ENCODE measurements around the gene ADRB2. TPM values are rescaled to one million over a fixed set of nuclear protein-coding genes. Genes with fewer than 3 reads are reported as not detected.
A peak's percentile ranks its signal among the peaks of the same experiment; 100 is the strongest.

The ADRB2 gene
- total and polyA plus RNA-seq, 10 of the 15 experiments (the other 5 are each of a cell fraction or from before 2014, with no cell fraction given) = 0.03 to 0.34 (median 0.18) TPM; not detected in 1

DNA sequence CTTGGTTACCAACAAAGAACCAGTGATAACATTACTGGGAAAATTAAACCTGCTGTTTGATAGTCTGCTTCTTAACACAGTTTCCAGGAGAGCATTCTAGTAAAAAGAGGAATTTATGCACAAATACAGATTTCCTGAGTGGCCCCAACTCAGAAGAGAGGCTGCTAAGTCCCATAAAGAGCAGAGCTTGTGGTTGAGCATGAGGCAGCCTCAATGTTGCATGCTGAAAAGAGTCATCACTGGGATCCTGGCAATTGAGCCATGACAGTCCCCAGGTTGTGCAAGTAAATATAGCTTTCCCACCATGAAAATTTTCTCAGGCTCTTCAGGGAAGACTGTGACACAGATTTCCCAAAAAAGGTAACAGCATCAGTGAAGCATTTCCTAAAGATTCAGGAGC, 47.5 kb upstream of the ADRB2 start:
- ChIA-PET CTCF (interaction anchor here (0.6 kb wide), 1 partner anchor 123 kb away, joined by 3 read pairs; no protein-coding TSS in a partner anchor), SMC1A (ENCODE audit: uncharacterized antibody, unreplicated experiment) (interaction anchor here (2.5 kb wide), 1 partner anchor 10 kb away, joined by 7 read pairs; no protein-coding TSS in a partner anchor)

DNA sequence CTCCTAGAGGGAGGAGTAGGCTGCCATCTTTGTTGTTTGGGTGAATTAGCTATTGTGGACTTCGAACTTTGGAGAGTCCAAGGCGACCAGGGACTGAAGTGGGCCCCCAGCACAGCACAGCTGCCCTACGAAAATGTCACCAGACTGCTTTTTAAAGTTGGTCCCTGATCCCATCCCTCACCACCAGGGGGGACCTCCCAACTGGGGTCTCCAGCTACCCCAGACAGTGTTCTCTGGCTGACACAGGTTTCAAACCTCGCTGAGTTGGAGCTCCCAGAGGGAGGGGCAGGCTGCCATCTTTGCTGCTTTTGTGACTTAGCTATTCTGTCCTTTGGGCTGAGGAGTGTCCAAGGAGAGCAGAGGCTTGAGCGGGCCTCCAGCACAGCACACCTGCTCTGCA, 45.7 kb upstream of the ADRB2 start:
- no peak for TF ChIP-seq STAT3 (IDR thresholded peaks at IDR 0.05; ENCODE audit: low read depth, low read length)
- TF ChIP-seq, protein P1, sequence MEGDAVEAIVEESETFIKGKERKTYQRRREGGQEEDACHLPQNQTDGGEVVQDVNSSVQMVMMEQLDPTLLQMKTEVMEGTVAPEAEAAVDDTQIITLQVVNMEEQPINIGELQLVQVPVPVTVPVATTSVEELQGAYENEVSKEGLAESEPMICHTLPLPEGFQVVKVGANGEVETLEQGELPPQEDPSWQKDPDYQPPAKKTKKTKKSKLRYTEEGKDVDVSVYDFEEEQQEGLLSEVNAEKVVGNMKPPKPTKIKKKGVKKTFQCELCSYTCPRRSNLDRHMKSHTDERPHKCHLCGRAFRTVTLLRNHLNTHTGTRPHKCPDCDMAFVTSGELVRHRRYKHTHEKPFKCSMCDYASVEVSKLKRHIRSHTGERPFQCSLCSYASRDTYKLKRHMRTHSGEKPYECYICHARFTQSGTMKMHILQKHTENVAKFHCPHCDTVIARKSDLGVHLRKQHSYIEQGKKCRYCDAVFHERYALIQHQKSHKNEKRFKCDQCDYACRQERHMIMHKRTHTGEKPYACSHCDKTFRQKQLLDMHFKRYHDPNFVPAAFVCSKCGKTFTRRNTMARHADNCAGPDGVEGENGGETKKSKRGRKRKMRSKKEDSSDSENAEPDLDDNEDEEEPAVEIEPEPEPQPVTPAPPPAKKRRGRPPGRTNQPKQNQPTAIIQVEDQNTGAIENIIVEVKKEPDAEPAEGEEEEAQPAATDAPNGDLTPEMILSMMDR (IDR thresholded peaks at IDR 0.05 in 2 of 3, conservative IDR thresholded peaks at IDR 0.05 in 1 of 3; ENCODE audit: control insufficient read depth in 2 of 3, extremely low read depth in 1 of 3, insufficient read depth in 1 of 3, low read depth in 3 of 3, low read length in 3 of 3) = 0 out of 6 replicates have a peak, but pooled peaks of 1 of the 3 experiments have one; percentile 0
- RAD21 ChIA-PET (ENCODE audit: unreplicated experiment) = no interaction called here
- Histone ChIP-seq H3K4me3 (no peak overlapping the region), H3K4me2 (ENCODE audit: control insufficient read depth, insufficient read depth) (no peak overlapping the region), H4K20me1 (ENCODE audit: control insufficient read depth, insufficient read depth) (no peaks in the 10 kb centered on the region), H3K4me1 (ENCODE audit: control insufficient read depth, insufficient read depth, low read length) (no peaks in the 10 kb centered on the region), H3K27ac (ENCODE audit: control insufficient read depth, insufficient read depth) (no peak overlapping the region), H2AFZ (ENCODE audit: control insufficient read depth, low read depth, low read length) (no peak overlapping the region), H3K27me3 (replicated peaks in 1 of 2; ENCODE audit: control insufficient read depth in 2 of 2, insufficient read depth in 2 of 2, low read length in 1 of 2) (peaks cover 0 to 2% of the 10 kb centered on the region in 2 experiments; a peak in 2 of 4 replicates), H3K9me3 (replicated peaks; ENCODE audit: control insufficient read depth, insufficient read depth, low read length) (no peaks in the 10 kb centered on the region), H3K79me2 (ENCODE audit: control insufficient read depth, insufficient read depth, low read length) (no peaks in the 10 kb centered on the region), H3K9ac (ENCODE audit: control insufficient read depth, insufficient read depth, low read length) (no peak overlapping the region), H3K36me3 (ENCODE audit: control insufficient read depth in 2 of 2, insufficient read depth in 2 of 2, low read length in 1 of 2) (no peaks in the 10 kb centered on the region)
- CTCF ChIA-PET = interaction anchor here (0.6 to 1.1 kb wide), 7 partner anchors 8 to 1064 kb away, joined by 3 read pairs; no protein-coding TSS in a partner anchor
- SMC1A ChIA-PET (ENCODE audit: uncharacterized antibody, unreplicated experiment) = interaction anchor here (0.7 to 2.5 kb wide), 3 partner anchors 8 to 41 kb away, joined by 3 to 7 read pairs (median 3); no protein-coding TSS in a partner anchor
- FAIRE-seq (no peak), ATAC-seq (no peak), DNase-seq (ENCODE audit: low read depth, low spot score) (no peak)
- 24% methylated on average over 5 of the region's 5 CpGs for WGBS (ENCODE audit: insufficient coverage, insufficient replicate concordance, low lambda C conversion rate, missing lambda C conversion rate)
- POLR2A ChIA-PET = no interaction called here
- BruUV-seq (replicated peaks) = no TSS peak
- intact Hi-C loops (cut with micrococcal nuclease; ENCODE audit: unreplicated experiment) = no loop called here
- in situ Hi-C loops (cut with MboI) = no loop called here

More for the DNA sequence above, 47.5 kb upstream of the ADRB2 start:
- Histone ChIP-seq H3K9ac (ENCODE audit: control insufficient read depth, insufficient read depth, low read length) (no peak overlapping the region), H3K27me3 (replicated peaks in 1 of 2; ENCODE audit: control insufficient read depth in 2 of 2, insufficient read depth in 2 of 2, low read length in 1 of 2) (peaks cover 0 to 2% of the 10 kb centered on the region in 2 experiments; a peak in 1 of 4 replicates), H3K9me3 (replicated peaks; ENCODE audit: control insufficient read depth, insufficient read depth, low read length) (no peaks in the 10 kb centered on the region), H3K79me2 (ENCODE audit: control insufficient read depth, insufficient read depth, low read length) (no peaks in the 10 kb centered on the region), H3K4me3 (no peak overlapping the region), H2AFZ (ENCODE audit: control insufficient read depth, low read depth, low read length) (no peak overlapping the region), H3K27ac (ENCODE audit: control insufficient read depth, insufficient read depth) (no peak overlapping the region), H3K4me2 (ENCODE audit: control insufficient read depth, insufficient read depth) (no peak overlapping the region), H4K20me1 (ENCODE audit: control insufficient read depth, insufficient read depth) (no peaks in the 10 kb centered on the region), H3K36me3 (ENCODE audit: control insufficient read depth in 2 of 2, insufficient read depth in 2 of 2, low read length in 1 of 2) (no peaks in the 10 kb centered on the region), H3K4me1 (ENCODE audit: control insufficient read depth, insufficient read depth, low read length) (no peaks in the 10 kb centered on the region)
- intact Hi-C loops (cut with micrococcal nuclease; ENCODE audit: unreplicated experiment) (no loop called here), in situ Hi-C loops (cut with MboI) (no loop called here)
- TF ChIP-seq, protein P2, sequence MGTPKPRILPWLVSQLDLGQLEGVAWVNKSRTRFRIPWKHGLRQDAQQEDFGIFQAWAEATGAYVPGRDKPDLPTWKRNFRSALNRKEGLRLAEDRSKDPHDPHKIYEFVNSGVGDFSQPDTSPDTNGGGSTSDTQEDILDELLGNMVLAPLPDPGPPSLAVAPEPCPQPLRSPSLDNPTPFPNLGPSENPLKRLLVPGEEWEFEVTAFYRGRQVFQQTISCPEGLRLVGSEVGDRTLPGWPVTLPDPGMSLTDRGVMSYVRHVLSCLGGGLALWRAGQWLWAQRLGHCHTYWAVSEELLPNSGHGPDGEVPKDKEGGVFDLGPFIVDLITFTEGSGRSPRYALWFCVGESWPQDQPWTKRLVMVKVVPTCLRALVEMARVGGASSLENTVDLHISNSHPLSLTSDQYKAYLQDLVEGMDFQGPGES (IDR thresholded peaks at IDR 0.05) = no peak
- TF ChIP-seq MYC (IDR thresholded peaks at IDR 0.05; ENCODE audit: insufficient read depth, insufficient read length, insufficient replicate concordance, low read length, severe bottlenecking) (no peak), SRF (IDR thresholded peaks at IDR 0.05; ENCODE audit: low read depth in 2 of 2, low read length in 2 of 2) (no peak), CHD2 (IDR thresholded peaks at IDR 0.05; ENCODE audit: borderline replicate concordance, low read depth, low read length) (no peak), MXI1 (IDR thresholded peaks at IDR 0.05; ENCODE audit: low read depth, low read length) (no peak), ZNF622 (IDR thresholded peaks at IDR 0.05) (no peak), PML (IDR thresholded peaks at IDR 0.05; ENCODE audit: low read length) (no peak), NRF1 (conservative IDR thresholded peaks at IDR 0.05; ENCODE audit: low read depth, low read length) (no peak), DPF2 (IDR thresholded peaks at IDR 0.05) (no peak), BRCA1 (IDR thresholded peaks at IDR 0.05; ENCODE audit: low read depth, low read length) (no peak), SP1 (IDR thresholded peaks at IDR 0.05; ENCODE audit: low read depth, low read length) (no peak), ZNF24 (IDR thresholded peaks at IDR 0.05) (no peak), POU2F2 (IDR thresholded peaks at IDR 0.05; ENCODE audit: borderline replicate concordance, low read depth, low read length) (no peak)
- ATAC-seq (no peak), FAIRE-seq (no peak), DNase-seq (ENCODE audit: low read depth, low spot score) (no peak)
- ChIA-PET RAD21 (ENCODE audit: unreplicated experiment) (interaction anchor here (1.1 kb wide), 1 partner anchor 95 kb away, joined by 4 read pairs; no protein-coding TSS in a partner anchor), POLR2A (no interaction called here)
- no TSS peak for BruUV-seq (replicated peaks)

All from GM12878 (cell line).